GM18861 (cell line): ENCODE measurements around the gene LPCAT3.

ENCODE experiments used
- ATAC-seq: cut with Tn5 transposase; IDR thresholded peaks from one replicate; pipeline ENCODE4 v1.9.1; 2021; ENCODE audit not compliant: unreplicated experiment

The LPCAT3 gene

DNA sequence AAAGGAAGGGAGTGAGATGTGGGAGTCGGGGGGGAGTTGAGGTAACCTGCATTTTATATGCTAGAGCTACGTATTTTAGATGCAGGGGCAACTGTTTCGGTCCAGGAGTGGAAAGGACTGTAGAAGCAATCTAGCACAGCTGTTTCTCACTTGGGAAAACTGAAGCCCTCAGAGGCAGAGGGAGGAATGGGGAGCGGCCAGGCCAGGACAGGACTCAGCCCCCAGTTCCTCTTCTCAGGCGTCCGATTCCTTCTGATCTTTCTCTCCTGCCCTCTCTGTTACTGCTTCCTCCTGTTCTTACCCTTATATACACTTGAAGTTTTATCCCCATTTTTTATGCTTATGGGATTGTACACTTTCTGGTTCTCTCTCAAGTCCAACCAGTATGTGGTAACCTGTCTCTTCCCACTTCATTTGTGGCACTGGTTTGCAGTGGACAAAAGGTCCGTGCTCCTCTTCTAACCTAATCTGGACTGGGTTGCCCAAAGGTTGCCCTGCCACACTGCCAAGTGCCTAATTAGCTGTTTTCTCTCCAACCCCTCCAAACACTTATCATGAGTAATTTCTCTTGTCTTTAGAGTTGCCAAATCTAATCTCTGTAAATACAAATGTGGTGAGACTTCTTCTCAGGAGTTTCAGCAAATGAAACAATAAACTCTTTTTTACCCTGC is 16.2 kb downstream of the LPCAT3 start:
- ATAC-seq = no peak

DNA sequence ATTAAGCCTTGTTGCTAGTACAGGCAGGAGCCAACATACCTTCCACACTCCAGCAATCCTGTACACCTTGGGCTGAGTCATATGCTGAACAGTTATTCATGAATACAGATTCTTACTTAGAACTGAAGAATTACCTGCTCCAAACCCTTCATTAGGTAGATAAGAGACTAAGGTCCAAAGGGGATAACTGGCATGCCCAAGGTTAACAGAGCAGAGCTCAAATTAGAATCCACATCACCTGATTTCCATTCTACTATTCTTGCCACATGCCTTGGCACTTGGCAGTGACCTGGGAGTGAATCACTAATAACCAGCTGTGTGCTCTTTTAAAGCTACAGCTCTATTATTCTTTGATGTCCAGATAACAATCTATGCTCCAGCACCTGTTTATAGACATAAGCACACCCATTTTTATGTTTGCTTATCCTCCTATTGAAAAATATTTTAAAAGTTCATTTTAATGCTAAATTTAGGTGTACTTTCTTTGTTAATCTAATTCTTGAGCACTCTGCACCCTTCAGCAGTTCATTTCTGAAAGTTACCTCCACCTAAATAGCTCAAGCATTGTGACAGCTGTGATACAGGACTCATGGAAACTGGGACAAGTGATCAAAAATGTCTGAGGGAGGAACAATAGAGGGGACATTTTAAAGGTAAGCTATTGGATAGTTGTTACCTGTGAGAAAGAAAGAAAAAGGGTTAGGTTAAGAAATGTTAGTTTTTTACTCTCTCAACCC is 19.4 kb downstream of the LPCAT3 start:
- ATAC-seq = no peak

DNA sequence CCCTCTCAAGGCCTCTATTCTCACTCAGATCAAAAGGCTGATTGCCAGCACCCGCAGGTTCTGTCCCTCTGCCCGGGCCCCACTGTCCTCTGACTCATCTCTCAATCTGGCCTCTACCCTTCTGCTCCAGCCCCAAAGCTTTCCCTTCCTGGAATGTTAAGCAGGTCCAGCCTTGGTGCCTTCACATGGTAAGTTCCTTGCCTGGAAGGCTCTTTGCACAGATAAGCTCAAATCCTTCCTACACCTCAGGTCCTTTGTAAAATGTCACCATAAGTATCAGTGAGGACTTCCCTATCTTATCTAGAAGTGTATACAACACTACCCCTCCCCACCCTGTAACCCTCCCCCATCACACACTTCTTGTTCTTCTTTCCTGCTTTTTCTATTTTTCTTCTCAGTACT is 22.2 kb downstream of the LPCAT3 start:
- no peak for ATAC-seq

DNA sequence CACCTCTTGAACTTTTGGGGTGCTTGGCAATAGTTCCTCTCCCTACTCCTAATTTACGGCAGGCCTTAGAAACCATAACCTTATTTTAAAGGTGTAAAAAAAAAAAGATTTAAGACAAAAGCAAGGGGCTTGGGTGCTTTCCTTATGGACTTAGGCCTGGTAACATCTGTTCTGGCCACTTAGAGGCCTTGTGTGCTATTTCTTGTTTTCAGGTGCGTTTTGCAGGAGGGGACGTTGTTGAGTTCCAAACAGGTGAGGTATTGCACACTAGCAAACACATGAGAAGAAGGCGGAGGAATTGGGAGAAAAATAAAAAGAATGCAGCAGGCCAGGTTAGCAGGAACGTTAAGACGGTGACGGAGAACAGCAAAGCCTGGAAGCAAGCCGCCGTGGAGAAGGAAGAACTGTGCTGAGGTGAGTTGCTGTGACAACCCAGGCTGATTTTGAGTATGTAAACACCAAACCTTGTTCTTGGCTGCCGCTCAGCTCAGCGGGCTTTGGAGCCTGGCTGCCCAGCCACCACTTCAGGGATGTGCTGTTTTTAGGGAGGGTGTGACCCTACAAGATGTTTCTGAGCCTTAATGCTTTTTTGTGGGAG is 30.2 kb downstream of the LPCAT3 start:
- ATAC-seq = no peak

DNA sequence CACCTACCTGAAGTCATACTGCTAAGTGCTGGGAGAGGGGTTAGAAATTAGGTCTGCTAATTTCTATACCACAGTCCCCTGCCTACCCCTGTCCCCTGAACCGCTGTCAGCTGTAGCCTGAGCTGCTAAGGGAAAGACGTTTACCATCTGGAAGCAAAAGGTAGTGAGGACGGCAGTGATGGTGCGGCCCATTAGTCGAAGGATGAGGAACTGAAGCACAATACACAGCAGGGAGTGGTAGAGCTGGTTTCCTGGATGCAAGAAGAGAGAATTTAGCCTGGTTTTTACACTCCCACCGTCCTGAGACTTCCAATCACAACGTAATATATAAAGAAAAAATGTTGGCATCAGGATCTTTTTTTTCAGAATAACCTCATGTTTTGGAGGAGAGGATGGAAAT is 35.7 kb downstream of the LPCAT3 start:
- no peak for ATAC-seq

DNA sequence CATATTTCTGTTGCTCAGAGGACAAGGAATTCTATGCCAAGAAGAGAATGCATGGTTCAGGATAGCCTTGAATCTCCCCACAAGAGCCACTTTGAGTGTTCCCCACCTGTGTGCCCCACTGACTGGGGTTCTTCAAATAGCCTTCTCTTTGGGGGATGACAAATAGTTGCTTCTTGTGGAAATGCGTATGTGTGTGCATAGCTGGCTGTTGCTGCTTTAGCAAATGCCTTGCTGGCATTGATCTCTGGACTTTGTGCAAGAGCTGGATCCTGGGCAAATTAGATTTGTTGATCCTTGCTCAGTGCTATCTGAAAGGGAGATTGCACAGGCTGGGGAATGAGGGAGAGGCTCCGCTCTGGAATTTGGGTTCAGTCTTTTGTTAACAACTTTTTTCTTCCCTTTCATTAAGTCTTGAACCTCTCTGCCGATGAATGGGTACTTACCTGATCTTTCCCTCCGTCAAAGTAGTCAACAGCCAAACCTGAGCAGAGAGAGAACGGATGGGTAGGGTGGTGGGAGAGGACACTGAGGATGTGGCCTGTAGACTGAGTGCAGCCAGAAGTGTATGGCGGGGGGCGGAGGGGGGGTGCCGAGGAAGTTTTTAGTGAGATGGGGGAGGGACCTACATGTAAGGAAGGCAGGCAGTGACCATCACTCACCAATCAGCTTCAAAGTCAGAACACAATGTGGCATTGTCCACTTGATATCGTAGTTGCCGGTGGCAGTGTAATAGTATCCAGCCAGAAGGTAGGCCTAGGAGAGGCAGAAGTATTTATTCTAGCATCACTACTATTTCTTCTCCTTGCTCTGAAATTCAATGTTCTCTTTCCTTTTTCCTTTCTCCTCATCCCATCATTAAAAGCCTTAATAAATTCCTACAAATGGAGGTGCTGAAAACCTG is 36.9 kb downstream of the LPCAT3 start:
- ATAC-seq = no peak

DNA sequence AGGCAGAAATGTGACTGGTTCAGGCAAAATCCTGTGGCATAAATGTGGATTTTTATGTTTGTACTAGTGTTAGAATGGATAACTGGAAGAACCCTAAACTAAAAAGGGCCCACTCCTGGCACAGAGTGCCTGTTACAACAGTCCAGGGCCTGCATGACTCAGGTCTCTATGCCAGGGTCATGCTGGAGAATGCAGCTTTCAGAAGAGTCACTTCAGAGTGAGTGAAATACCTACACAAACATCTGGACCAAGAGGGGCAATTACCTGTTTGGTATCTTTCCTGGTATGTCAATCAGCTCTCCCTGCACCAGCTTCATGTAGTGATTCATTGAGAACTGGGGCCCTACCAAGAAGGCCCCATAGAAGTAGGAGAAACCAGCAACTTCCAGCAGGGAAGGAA is 37.5 kb downstream of the LPCAT3 start:
- ATAC-seq = no peak

DNA sequence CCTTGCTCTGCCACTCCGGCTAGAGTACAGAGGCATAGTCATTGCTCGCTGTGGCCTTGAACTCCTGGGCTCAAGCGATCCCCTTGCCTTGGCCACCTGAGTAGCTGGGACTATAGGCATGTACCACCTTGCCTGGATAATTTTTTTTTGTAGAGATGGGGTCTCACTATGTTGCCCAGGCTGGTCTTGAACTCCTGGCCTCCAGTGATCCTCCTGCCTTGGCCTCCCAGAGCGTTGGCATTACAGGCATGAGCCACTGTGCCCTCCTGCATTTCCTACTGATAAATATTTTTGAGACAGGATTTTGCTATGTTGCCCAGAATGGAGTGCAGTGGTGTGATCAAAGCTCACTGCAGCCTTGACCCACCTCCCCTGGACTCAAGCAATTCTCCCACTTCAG is 38.2 kb downstream of the LPCAT3 start:
- ATAC-seq = no peak

DNA sequence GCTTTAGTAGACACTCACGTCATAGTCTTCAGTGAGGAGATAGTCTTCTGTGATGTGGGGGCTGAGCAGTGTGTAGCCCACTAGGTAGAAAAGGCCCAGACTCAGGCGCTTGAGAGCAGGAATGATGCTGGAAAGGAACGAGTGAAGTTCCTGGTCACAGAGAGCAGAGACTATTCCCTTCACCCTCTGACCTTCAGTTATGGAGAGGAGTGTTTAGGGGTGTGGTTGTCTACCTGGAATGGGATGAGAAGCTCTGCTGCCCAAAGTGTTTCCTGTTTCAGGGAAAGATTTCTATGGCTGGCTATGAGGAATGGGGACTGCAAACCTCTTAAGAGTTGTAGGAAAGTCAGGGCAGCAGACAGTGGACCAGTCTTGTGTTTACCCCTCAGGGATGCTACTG is 38.8 kb downstream of the LPCAT3 start:
- ATAC-seq = no peak

DNA sequence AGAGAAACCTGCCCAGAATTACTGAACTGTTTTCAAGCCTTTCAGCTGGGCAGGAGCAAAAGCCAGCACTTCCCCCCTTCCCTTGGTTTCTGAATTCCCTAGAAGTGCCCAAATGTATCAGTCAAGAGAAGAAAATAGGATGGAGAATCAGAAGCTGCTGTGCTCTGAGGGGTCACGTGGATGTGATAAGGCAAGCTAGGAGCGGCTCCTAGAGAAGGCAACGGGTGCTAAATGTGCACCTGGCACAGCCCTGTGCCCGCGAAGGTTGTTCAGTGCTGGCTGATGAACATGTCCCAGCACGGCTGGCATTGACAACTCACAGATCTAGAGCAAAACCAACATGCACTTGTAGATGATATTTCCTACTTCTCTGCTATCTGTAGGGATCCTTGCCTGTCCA is 39.3 kb downstream of the LPCAT3 start:
- ATAC-seq = no peak

DNA sequence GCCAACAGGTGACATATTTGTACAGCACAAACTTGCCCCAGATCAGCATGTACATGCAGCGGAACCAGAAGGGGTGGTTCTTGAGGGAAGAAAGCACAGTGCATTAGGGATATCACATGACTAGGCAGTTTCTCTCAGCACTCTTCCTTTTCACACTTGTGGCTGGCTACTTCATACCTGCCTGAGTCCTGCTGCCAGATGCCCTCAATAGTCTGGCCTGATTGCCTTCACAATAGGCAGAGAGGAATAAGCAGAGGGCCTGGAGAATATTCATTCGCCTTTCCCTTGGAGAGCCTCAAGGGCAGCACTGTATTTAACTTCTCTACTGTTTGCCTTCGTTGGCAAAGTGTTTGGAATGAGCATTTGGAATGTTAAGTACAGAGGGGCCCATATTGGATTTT is 39.7 kb downstream of the LPCAT3 start:
- no peak for ATAC-seq

DNA sequence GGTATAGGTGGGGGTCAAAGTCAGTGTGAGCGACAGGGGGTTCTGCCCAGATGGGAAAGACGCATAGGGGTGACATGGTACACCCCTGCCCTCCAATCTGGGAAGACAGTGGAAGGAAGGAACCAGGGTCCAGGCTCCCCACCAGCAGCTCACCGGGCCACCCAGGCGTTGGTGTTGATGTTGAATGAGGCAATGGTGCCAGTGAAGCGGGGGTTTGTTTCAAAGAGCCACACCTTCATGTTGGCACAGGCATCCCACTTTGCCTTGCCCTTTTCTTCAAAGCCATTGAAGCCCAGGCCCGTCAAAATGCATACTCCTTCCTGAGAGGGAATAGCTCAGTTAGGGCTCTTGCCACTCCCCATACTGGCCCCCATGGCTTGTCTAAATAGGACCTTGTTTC is 40.1 kb downstream of the LPCAT3 start:
- ATAC-seq = no peak

DNA sequence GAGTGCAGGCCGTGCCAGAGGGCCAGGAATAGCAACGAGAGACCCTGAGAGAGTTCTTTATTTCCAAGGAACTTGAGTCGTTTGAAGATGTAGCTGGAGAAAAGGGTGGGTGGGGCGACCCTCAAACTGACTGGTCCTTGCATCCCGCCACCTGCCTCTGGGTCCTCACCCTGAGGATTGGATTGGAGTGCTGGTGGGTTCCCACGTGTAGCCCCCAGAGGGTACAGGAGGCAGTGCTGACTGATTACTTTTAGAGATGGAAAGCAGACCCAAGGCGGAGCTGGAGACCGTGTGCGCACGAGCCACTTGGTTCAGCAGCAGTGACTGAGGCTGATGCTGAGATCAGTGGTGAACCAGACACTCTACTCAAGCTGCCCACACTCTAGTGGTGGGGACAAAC is 40.6 kb downstream of the LPCAT3 start:
- no peak for ATAC-seq

DNA sequence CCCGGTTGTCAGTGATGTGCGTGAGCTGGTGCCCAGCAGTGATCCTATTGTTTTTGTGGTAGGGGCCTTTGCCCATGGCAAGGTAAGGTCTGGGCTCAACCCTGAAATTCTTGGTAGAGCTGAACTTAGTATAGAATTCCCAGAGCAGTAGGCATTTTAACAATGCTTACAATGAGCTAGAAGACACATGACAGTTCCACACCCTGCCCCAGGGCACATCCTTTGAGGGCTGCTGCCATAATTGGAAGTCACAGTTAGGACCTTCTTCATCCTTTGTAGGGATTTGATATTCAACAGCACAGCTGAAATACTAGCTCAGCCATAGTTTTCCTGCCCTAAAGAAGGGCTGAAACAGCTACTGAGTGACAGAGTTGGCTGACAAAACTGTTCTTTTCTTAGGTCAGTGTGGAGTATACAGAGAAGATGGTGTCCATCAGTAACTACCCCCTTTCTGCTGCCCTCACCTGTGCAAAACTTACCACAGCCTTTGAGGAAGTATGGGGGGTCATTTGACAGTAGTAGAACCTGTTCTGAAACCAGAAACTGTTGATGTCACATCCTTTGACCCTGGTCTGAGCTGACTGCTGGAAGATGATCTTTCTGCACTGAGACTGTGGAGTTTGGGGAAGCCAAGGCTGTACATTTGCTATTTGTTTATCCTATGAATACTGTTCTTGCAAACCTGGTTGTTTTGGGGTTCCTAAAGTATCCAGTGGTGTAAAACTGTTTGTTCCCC is 42.8 kb downstream of the LPCAT3 start:
- ATAC-seq = no peak

DNA sequence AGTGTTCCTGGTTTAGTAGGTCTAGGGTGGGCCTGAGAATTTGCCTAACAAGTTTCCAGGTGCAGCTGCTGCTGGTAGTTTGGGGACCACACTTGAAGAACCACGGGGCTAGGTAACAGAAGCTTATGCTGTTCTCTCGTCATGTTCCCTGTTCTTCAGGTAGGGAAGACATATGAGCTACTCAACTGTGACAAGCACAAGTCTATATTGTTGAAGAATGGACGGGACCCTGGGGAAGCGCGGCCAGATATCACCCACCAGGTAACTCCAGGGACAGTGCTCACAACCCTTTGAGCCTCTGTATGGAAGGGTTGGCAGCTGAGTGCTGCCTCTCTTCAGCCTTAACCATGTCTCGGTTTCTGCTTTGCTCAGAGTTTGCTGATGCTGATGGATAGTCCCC is 44.1 kb downstream of the LPCAT3 start:
- no peak for ATAC-seq

DNA sequence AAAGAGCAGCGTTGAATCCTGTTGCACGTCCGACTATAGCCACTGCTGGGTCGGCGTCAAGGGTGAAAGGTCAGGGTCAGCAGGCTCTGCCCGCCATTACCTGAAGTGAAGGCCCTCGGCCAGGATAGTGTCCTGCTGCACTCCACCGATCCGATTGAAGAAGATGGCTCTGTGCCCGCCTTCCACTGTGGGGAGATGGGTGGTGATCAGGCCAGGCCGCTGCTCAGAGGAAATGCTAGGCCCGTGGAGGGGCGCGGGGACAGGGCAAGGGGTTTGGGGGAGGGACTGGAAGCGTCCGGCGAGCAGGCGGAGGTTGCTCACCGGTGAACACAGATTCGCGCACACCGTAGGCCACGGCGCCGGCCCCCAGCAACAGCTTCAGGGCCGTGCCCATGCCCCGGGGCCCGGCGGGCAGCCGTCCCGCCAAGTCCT is 48.2 kb downstream of the LPCAT3 start:
- peak; percentile 28 for ATAC-seq

DNA sequence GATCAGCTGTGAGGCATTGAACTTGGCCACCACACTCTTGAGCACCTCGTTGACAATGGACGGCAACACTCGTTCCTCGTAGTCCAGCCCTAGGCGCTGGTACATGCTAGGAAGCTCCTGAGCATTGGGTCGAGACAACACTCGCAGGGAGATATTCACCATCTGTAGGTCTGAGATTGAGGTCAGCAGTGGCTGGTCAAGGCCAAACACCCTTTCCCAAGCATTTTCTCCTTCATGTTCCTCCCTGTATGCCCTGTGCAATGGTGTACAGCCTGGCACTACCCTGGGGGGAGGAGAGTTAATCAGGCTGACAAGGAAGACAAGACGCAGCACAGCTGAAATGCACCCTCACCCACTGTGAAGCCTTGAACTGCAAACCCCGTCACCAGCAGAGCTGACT is 49.9 kb downstream of the LPCAT3 start:
- no peak for ATAC-seq

DNA sequence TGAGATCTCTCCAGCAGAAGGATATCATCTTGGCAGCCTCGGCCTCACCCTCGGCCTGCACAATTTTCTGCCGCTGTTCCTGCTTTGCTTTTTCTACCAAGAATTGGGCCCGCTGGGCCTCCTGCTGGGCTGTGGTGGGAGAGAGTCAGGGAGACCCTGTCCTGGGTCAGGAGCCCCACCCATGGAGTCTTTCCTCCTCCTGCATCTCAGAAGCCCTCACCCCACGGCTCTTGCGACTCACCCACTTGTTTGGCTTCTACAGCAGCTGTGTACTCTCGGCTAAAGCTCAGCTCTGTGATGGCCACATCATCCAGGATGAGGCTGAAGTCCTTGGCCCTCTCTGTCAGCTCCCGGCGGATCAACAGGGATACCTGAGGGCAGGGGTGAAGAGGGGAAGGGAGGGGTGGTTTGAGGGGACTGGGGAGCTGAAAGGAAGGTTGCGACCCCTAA is 50.6 kb downstream of the LPCAT3 start:
- ATAC-seq = no peak

DNA sequence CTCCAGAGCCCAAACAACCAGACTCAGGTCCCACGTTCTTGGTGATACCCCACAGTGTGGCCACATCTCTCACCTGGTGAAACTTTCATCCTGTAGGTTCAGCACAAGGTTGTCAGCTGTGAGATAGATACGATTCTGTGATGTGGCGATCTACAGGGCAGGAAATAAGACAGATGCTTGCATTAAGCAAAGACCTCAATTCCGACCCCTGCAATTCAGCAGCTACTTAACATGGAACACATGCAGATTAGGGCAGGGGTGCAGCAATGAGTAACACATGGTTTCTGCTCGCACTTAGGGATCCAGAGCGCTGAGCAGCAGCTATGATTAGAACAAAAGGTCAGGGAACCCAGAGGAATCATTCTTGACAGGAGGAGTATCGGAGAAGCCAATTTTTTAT is 51.9 kb downstream of the LPCAT3 start:
- ATAC-seq = no peak

DNA sequence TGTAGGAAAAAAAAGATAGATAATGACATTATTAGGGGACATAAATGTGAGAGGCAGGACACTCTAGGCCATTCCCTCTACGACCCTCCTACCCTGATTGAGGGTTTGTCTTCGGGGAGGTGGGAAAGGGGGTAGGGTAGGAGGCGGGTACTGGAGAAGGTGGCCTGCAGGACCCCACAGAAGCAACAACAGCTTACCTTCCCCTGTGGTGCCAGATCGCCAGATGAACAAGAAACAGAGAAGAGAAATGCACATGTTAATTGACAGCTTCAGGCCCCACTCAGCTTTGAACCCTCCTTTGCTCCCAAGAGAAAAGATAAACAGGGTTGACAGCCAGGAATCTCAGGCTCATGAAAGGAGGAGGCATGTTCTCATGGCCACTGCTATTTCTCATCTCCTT is 52.6 kb downstream of the LPCAT3 start:
- no peak for ATAC-seq
